ENCODE results near the gene TMA7B.

The TMA7B gene

GRCh38 chr22:39954584-39955055 is 5.6 kb upstream of the TMA7B start:
- peak; percentile 41 for DNase-seq (ENCODE audit: low read depth)

GRCh38 chr22:39955675-39956074 is 4.5 kb upstream of the TMA7B start:
- DNase-seq (ENCODE audit: low read depth), result no peak

DNA sequence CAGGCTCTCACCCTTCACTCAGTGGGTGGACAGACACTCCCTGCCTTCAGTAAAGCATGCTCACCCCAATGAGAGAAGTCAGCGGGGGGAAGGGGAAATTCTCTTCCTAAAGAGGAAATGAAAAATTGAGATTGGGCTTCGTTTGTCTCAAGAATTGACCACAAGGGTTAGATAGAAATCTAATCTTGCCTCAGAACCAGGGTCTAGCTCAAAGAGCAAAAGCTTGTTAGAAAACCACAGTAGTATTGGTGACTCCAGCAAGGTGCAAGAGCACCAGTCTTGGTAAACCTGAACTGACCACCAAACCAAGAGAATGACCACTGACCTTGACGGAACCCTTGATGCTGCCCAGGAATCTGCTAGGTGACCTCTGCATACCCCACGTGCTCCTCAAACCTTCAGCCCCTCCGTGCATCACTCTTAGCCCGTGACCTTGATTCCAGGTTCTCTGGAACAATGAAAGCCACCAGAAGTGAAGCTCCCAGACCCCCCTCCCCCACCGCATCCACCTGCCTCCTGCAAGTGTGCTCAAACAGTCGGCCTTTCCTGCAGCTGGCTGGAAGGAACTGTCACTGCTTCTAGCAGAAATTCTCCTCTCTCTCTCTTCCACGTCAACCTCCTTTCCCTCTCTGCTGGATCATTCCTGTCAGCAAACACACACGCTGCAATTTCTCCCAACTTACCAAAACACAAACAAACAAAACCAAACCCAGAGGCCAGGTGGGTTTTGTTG is 3.1 kb upstream of the TMA7B start:
- DNase-seq (ENCODE audit: low read depth), result no peak

- DNase-seq (ENCODE audit: low read depth), result no peak
These were observed 2.0 kb upstream of the TMA7B start for GRCh38 chr22:39958009-39958711.

DNA sequence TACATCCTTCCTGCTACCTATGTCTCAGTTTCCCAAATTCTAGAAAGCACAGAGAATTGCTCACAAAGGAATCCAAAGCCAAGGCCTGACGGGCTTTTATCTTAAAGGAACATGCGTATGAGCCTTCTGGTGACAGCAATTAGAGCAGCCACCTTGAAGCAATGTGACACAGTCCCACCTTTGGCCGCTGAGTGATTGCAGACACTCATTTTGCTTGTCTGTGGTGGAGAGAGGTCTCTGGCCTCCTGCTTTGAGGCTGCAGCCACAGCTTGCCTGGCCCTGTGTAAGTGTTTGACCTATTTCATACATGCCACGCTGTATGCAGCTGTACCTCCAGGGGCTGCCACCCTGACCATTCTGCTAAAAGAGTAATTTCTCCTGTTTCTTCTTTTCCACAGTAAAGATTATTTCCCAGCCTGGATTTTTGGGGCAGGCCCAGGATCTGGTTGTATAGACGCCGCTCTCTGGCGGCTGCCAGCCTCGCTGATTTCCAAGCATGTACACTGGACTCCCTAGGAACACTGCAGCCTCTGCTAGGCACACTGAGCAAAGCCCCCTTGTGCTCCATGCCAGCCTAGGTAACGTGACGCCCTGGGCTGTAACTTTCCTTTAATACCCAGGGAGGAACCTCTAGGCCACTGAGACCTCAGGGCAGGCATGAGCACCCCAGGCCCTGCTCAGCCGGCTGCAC is 1.1 kb upstream of the TMA7B start:
- DNase-seq (ENCODE audit: low read depth), result no peak

DNA sequence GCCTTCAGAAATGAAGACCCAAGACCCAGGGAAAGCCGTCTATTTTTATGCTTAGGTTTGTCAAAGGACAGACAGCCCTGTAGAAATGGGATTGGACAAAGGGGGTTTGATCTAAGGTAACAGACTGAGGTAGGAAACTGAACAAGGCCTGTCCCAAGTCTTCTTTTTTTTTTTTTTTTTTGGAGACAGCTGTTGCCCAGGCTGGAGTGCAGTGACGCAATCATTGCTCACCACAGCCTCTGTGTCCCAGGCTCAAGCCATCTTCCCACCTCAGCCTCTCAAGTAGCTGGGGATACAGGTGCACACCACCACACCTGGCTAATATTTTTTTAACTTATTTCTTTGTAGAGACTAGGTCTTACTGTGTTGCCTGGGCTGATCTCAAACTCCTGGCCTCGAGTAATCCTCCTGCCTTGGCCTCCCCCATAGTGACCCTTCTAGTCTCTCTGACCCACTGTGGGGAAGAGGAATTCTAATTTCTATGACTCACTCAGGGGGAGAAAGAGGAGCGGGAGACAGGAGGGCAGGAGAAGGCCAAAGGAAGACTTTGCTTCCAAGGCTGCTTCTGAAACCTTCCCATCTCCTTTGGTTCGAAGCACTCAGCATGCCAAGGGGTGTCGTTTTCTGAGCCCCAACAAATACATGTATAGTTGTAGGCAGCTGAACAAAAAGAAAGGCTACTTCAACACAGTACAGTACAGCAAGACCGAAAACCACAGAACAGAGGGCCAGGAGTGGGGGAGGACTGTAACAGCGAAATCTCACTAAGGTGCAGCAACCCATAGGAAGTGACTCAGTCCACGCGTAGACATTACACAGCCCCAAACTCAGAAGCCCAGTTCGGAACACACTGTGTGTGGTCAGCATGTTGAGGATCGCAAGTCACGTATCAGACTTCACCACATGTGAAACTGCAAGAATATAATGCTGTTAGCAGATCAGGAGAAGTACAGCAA is 872 bp downstream of the TMA7B start:
- peak; percentile 66 for DNase-seq (ENCODE audit: low read depth)

DNA sequence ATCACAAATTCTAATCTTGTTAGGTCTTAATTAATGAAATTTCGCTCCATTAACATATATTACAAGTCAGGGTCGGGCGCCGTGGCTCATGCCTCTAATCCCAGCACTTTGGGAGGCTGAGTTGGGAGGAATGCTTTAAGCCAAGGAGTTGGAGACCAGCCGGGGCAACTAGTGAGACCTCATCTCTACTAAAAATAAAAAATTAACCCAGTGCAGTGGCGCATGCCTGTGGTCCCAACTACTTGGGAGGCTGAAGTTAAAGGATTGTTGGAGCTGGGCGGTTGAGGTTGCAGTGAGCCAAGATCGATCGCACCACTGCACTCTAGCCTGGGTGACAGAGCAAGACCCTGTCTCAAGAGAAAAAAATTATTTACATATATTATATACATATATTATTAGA is 1.9 kb downstream of the TMA7B start:
- DNase-seq (ENCODE audit: low read depth), result no peak

- no peak for DNase-seq (ENCODE audit: low read depth)
These were observed 5.6 kb downstream of the TMA7B start for GRCh38 chr22:39965748-39966147.

- DNase-seq (ENCODE audit: low read depth), result no peak
These were observed 6.3 kb downstream of the TMA7B start for GRCh38 chr22:39966470-39966869.

- DNase-seq (ENCODE audit: low read depth), result peak; percentile 49
These were observed 7.1 kb downstream of the TMA7B start for GRCh38 chr22:39967103-39967829.

DNA sequence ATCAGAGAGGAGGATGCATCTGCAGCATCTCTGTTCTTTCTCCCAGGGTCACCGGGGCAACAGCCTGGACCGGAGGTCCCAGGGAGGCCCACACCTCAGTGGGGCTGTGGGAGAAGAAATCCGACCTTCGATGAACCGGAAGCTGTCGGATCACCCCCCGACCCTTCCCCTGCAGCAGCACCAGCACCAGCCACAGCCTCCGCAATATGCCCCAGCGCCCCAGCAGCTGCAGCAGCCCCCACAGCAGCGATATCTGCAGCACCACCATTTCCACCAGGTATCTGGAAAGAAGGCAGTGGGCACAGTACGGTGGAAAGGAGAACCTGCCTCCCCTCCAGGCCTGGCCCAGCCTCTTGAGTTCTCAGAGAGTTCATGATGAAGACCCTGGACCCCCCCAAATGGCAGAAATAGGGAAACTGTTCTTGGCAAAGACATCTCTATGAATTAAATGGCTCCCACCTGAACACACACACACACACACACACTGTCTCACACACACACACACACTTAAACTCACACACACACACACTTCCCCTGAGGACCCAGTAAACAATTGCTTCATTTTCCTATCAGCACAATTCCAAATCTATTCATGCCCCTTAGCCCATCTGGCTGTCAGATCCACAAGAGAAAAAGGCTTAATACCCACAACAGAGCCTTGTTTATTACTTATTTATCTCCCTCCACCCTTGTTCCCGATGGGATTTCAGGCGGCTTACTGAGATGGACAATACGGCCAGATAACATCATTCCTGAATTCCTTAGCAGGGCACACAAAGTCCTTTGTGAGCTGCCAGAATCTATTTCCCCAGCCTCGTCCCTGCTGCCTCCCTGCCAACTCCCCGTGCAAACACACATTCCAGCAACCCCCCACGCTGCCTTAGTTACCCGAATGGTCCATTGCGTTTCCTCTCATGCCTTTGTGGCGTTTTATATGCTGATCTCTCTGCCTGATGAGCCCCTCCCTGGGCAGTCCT is 8.1 kb downstream of the TMA7B start:
- no peak for DNase-seq (ENCODE audit: low read depth)

DNA sequence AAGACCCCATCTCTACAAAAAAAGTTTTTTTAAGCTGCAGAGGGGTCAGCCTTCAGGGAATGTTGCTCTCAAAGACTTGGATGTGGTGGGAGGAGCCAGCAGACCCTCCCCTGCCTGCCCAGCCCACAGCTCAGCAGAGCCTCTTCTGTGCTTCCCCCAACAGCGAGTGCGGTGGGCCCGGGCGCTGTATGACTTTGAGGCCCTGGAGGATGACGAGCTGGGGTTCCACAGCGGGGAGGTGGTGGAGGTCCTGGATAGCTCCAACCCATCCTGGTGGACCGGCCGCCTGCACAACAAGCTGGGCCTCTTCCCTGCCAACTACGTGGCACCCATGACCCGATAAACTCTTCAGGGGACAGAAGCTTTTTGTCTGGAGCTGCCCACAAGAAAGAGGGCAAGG is 10.5 kb downstream of the TMA7B start:
- DNase-seq (ENCODE audit: low read depth), result no peak

DNA sequence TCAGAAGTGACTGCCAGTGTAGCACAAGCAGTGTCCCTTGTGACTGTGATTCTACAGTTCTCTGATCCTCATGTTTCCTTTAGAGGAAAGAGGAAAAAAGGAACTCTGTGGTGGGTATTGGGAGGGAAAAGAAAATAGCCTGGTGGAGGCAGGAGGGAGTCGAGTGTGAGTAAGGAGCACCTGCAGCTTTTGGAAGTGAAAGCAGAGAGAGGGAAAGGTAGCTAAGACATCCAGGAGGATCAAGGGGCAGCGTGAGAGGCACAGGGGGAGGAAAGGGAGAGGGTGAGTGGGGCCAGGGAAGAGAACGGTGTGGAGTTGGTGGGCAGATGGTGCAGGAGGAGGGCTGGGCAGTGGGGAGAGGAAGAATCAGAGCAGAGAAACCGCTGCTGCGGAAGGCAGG is 12.4 kb downstream of the TMA7B start:
- DNase-seq (ENCODE audit: low read depth), result no peak

GRCh38 chr22:39973656-39974055 is 13.5 kb downstream of the TMA7B start:
- no peak for DNase-seq (ENCODE audit: low read depth)

DNA sequence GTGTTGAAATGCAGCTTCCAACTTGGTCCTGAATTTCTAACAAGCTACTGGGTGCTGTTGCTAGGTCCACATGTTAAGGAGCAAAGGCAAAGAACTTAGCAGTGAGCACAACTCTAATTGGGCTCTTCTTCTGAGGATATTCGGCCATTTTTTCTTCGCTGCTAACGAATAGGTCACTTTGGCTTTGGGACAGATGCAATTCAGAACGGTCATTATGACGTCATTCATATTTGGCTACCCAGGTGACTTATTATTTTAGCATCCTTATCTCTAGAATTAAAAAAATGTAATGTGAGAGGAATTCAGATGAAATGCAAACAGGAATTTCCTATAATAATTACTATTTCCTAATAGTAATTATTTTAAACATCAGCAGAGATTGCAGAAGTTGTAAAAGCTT is 13.9 kb downstream of the TMA7B start:
- no peak for DNase-seq (ENCODE audit: low read depth)

DNA sequence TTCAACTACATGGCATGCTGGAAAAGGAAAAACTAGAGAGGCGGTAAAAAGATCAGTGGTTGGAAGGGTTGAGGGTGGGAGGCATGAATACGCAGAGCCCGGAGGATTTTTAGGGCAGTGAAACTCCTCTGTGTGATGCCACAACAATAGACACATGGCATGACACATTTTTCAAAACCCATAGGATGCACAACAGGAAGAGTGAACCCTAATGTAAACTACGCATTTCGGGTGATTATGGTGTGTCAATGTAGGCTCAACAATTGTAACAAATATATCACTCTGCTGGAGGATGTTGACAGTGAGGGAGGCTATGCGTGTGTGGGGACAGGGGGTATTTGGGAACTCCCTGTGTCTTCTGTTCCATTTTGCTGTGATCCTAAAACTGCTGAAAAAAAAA is 18.9 kb downstream of the TMA7B start:
- DNase-seq (ENCODE audit: low read depth), result no peak

DNA sequence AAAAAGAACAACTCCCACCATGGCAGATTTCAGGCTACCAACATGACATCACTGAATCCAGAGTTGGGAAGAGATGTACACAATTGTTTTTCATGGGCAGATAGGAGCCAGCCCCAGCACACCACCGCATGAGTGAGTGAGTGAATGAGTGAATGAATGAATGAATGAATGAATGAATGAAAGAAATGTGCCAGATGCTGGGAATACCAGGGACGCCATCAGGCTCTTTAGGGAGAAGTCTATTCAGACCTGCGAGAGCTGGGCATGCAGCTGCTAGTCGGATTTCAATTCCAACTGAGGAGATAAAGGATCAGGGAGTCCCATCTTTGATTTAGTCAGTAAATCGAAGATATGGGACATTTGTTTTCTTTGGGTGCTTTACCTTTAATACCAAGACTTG is 19.3 kb downstream of the TMA7B start:
- no peak for DNase-seq (ENCODE audit: low read depth)

- no peak for DNase-seq (ENCODE audit: low read depth)
These were observed 20.4 kb downstream of the TMA7B start for GRCh38 chr22:39980596-39980995.

DNA sequence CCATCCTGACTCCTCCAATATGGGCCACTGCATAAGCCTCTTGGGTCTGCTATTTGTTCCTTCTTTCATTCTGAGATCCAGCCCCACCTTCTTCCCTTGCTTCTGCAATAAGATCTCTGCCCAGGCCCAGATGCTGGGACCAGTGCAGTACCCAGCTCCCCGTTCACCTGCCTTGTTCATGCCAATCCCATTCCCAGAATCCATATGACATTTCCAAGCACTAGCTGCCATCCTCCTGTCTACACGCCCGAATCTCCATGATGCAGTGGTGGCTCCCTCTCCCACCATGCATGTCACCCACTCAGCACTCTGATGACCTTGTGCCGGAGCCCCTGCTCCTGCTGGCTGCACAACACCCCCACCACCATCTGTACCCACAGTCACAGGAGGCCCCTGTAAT is 23.1 kb downstream of the TMA7B start:
- no peak for DNase-seq (ENCODE audit: low read depth)

DNA sequence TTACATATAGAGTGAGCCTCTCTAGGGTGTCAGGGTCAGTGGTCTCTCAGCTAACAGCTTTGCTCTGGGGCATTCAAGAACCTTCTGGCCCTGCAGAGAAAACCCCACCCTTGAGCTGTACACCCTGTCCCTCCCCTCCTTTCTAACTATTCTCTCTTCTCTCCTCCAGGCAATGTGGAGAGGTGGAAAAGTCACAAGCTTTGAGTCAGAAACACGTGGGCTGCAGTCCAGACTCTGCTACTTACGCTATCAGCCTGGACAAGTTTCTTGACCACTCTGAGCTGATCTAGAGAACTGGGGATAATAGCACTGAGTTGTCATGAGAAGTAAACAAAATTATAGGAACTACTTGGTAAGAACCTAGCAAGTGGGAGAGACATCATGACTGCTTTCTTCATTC is 23.8 kb downstream of the TMA7B start:
- no peak for DNase-seq (ENCODE audit: low read depth)
